ENCODE measurements around the gene AGMO. TPM values are rescaled to one million over a fixed set of nuclear protein-coding genes. Genes with fewer than 3 reads are reported as not detected.

Gene AGMO
- total and polyA plus RNA-seq, 2 donors (not counting 1 experiment from before 2014, with no cell fraction given), result 0.06 TPM; not detected in 1

GRCh38 chr7:15464667-15465121 is 97.1 kb downstream of the AGMO start:
- Histone ChIP-seq H2AFZ (ENCODE audit: low read length) (no peak overlapping the region), H3K27me3 (ENCODE audit: control insufficient read depth, insufficient read depth, low read length) (no peaks in the 10 kb centered on the region), H3K9me3 (ENCODE audit: control insufficient read depth, insufficient read depth, low read depth, low read length) (no peaks in the 10 kb centered on the region), H3K4me1 (ENCODE audit: control insufficient read depth, extremely low read depth, insufficient read depth, low read length) (peaks cover 12% of the 10 kb centered on the region), H3K4me2 (ENCODE audit: extremely low read depth, insufficient read depth, low read length) (peak overlapping the region; percentile 51), H3K4me3 (replicated peaks in 1 of 4; ENCODE audit: control extremely low read depth in 1 of 4, insufficient read depth in 1 of 4, low read depth in 3 of 4, low read length in 4 of 4) (no peak overlapping the region), H4K20me1 (ENCODE audit: control insufficient read depth, extremely low read depth, insufficient read depth, low read length) (no peaks in the 10 kb centered on the region), H3K79me2 (ENCODE audit: control insufficient read depth, insufficient read depth, low read length) (no peaks in the 10 kb centered on the region), H3K36me3 (ENCODE audit: control insufficient read depth, insufficient read depth, low read length) (no peaks in the 10 kb centered on the region), H3K27ac (ENCODE audit: insufficient read depth, low read length) (no peak overlapping the region), H3K9ac (ENCODE audit: insufficient read depth, low read length) (no peak overlapping the region)
- peak in 1 of 2 donors; percentile 25 for DNase-seq (ENCODE audit: low read depth in 2 of 2)
- TF ChIP-seq EZH2 (IDR thresholded peaks at IDR 0.05; ENCODE audit: low read length, missing control alignments), result no peak
- no peak for TF ChIP-seq CTCF (conservative IDR thresholded peaks at IDR 0.05 in 1 of 2, IDR thresholded peaks at IDR 0.05 in 1 of 2; ENCODE audit: low read depth in 1 of 2, low read length in 2 of 2)

GRCh38 chr7:15463801-15464666 is 97.8 kb downstream of the AGMO start:
- H3K36me3 ChIP-seq (ENCODE audit: control insufficient read depth, insufficient read depth, low read length), result no peaks in the 10 kb centered on the region
- H3K4me1 ChIP-seq (ENCODE audit: control insufficient read depth, extremely low read depth, insufficient read depth, low read length), result peaks cover 12% of the 10 kb centered on the region
- no peaks in the 10 kb centered on the region for H3K9me3 ChIP-seq (ENCODE audit: control insufficient read depth, insufficient read depth, low read depth, low read length)
- no peaks in the 10 kb centered on the region for H3K79me2 ChIP-seq (ENCODE audit: control insufficient read depth, insufficient read depth, low read length)
- no peaks in the 10 kb centered on the region for H4K20me1 ChIP-seq (ENCODE audit: control insufficient read depth, extremely low read depth, insufficient read depth, low read length)
- H3K27ac ChIP-seq (ENCODE audit: insufficient read depth, low read length), result no peak overlapping the region
- H3K4me2 ChIP-seq (ENCODE audit: extremely low read depth, insufficient read depth, low read length), result peak overlapping the region; percentile 51
- TF ChIP-seq CTCF (conservative IDR thresholded peaks at IDR 0.05 in 1 of 2, IDR thresholded peaks at IDR 0.05 in 1 of 2; ENCODE audit: low read depth in 1 of 2, low read length in 2 of 2), result no peak
- no peak for TF ChIP-seq EZH2 (IDR thresholded peaks at IDR 0.05; ENCODE audit: low read length, missing control alignments)
- H3K9ac ChIP-seq (ENCODE audit: insufficient read depth, low read length), result no peak overlapping the region
- H3K27me3 ChIP-seq (ENCODE audit: control insufficient read depth, insufficient read depth, low read length), result no peaks in the 10 kb centered on the region
- H3K4me3 ChIP-seq (replicated peaks in 1 of 4; ENCODE audit: control extremely low read depth in 1 of 4, insufficient read depth in 1 of 4, low read depth in 3 of 4, low read length in 4 of 4), result no peak overlapping the region
- DNase-seq (ENCODE audit: low read depth in 2 of 2), result peak in 1 of 2 donors; percentile 58
- no peak overlapping the region for H2AFZ ChIP-seq (ENCODE audit: low read length)

GRCh38 chr7:15462721-15463389 is 99.0 kb downstream of the AGMO start:
- no peak overlapping the region for H3K27ac ChIP-seq (ENCODE audit: insufficient read depth, low read length)
- H2AFZ ChIP-seq (ENCODE audit: low read length), result no peak overlapping the region
- H3K9me3 ChIP-seq (ENCODE audit: control insufficient read depth, insufficient read depth, low read depth, low read length), result no peaks in the 10 kb centered on the region
- no peaks in the 10 kb centered on the region for H3K79me2 ChIP-seq (ENCODE audit: control insufficient read depth, insufficient read depth, low read length)
- peak in 1 of 2 donors; percentile 9 for DNase-seq (ENCODE audit: low read depth in 2 of 2)
- H3K4me2 ChIP-seq (ENCODE audit: extremely low read depth, insufficient read depth, low read length), result no peak overlapping the region
- H3K4me3 ChIP-seq (replicated peaks in 1 of 4; ENCODE audit: control extremely low read depth in 1 of 4, insufficient read depth in 1 of 4, low read depth in 3 of 4, low read length in 4 of 4), result no peak overlapping the region
- no peak for TF ChIP-seq EZH2 (IDR thresholded peaks at IDR 0.05; ENCODE audit: low read length, missing control alignments)
- no peak for TF ChIP-seq CTCF (conservative IDR thresholded peaks at IDR 0.05 in 1 of 2, IDR thresholded peaks at IDR 0.05 in 1 of 2; ENCODE audit: low read depth in 1 of 2, low read length in 2 of 2)
- no peaks in the 10 kb centered on the region for H4K20me1 ChIP-seq (ENCODE audit: control insufficient read depth, extremely low read depth, insufficient read depth, low read length)
- H3K36me3 ChIP-seq (ENCODE audit: control insufficient read depth, insufficient read depth, low read length), result no peaks in the 10 kb centered on the region
- H3K9ac ChIP-seq (ENCODE audit: insufficient read depth, low read length), result no peak overlapping the region
- H3K4me1 ChIP-seq (ENCODE audit: control insufficient read depth, extremely low read depth, insufficient read depth, low read length), result peaks cover 16% of the 10 kb centered on the region
- no peaks in the 10 kb centered on the region for H3K27me3 ChIP-seq (ENCODE audit: control insufficient read depth, insufficient read depth, low read length)
